Neural cell (in vitro differentiated cells): ENCODE measurements around the gene ALDH5A1. TPM values are rescaled to one million over a fixed set of nuclear protein-coding genes. Genes with fewer than 3 reads are reported as not detected.

Experiments used
- H2AFZ ChIP-seq: fragments of 200-600, 300-800 bp; sonication (generic), shearing (Covaris generic); 2 replicates; pipeline ENCODE4 v1.6.0; 2014; ENCODE audit warnings: low read depth, mild to moderate bottlenecking, antibody characterized with exemption, low read length, moderate library complexity
- H3F3A ChIP-seq: fragments of 200-600 bp; shearing (Covaris generic); 2 replicates; pipeline ENCODE4 v1.6.1; 2016; ENCODE audit warnings: mild to moderate bottlenecking, moderate library complexity, mixed read lengths, antibody characterized with exemption, low read length; ENCODE audit not compliant: insufficient read depth, poor library complexity, severe bottlenecking
- H3K27ac ChIP-seq: fragments of 200-600, 300-800 bp; sonication (generic), shearing (Covaris generic); 2 replicates; pipeline ENCODE4 v1.5.1; 2014; ENCODE audit warnings: mild to moderate bottlenecking, low read length, moderate library complexity
- H3K27me3 ChIP-seq: fragments of 300-800, 200-600 bp; sonication (generic), shearing (Covaris generic); 2 replicates; pipeline ENCODE4 v1.6.0; 2014; ENCODE audit warnings: mild to moderate bottlenecking, low read depth, low read length, moderate library complexity; ENCODE audit not compliant: insufficient read depth
- H3K36me3 ChIP-seq: fragments of 300-800, 200-600 bp; sonication (generic), shearing (Covaris generic); 2 replicates; pipeline ENCODE4 v1.5.1; 2014; ENCODE audit warnings: mild to moderate bottlenecking, antibody characterized with exemption, low read length, moderate library complexity; ENCODE audit not compliant: insufficient read depth
- H3K4me2 ChIP-seq: fragments of 300-800, 200-600 bp; sonication (generic), shearing (Covaris generic); 2 replicates; pipeline ENCODE4 v1.6.0; 2014; ENCODE audit warnings: mild to moderate bottlenecking, low read length
- H3K4me3 ChIP-seq: fragments of 300-800, 200-600 bp; sonication (generic), shearing (Covaris generic); 2 replicates; pipeline ENCODE4 v1.5.1; 2014; ENCODE audit warnings: mild to moderate bottlenecking, low read length, moderate library complexity
- H3K79me2 ChIP-seq: fragments of 200-600 bp; shearing (Covaris generic); replicated peaks from 2 replicates; pipeline ENCODE4 v1.6.0; 2014; ENCODE audit warnings: mild to moderate bottlenecking, low read length, moderate library complexity; ENCODE audit not compliant: insufficient read depth
- H3K9ac ChIP-seq: fragments of 300-800, 200-600 bp; sonication (generic), shearing (Covaris generic); 2 replicates; pipeline ENCODE4 v1.6.1; 2016; ENCODE audit warnings: mild to moderate bottlenecking, low read length, mixed read lengths
- H3K9me2 ChIP-seq: fragments of 200-600 bp; shearing (Covaris generic); 2 replicates; pipeline ENCODE4 v1.6.1; 2016; ENCODE audit warnings: mild to moderate bottlenecking, low read length, mixed read lengths; ENCODE audit not compliant: insufficient read depth
- H3K9me3 ChIP-seq: fragments of 200-600, 300-800 bp; sonication (generic), shearing (Covaris generic); 2 replicates; pipeline ENCODE4 v1.6.1; 2016; ENCODE audit warnings: mild to moderate bottlenecking, mixed run types, low read length, moderate library complexity, mixed read lengths
- H4K20me1 ChIP-seq: fragments of 200-600 bp; shearing (Covaris generic); 2 replicates; pipeline ENCODE4 v1.6.1; 2016; ENCODE audit warnings: mild to moderate bottlenecking, mixed run types; ENCODE audit not compliant: insufficient read depth
- EP300 ChIP-seq: fragments of 450-650 bp; conservative IDR thresholded peaks from 2 replicates; pipeline ENCODE4 v1.6.1; 2014; ENCODE audit warnings: antibody characterized with exemption, mild to moderate bottlenecking, moderate library complexity; ENCODE audit not compliant: poor library complexity, severe bottlenecking
- EZH2 ChIP-seq: fragments of 200-600, 300-800 bp; shearing (Covaris generic), sonication (generic); IDR thresholded peaks from 2 replicates; pipeline ENCODE4 v1.6.1; 2014; ENCODE audit warnings: antibody characterized with exemption, low read length, borderline replicate concordance, mild to moderate bottlenecking; ENCODE audit not compliant: insufficient read depth, poor library complexity, severe bottlenecking
- MXI1 ChIP-seq: fragments of 450-650 bp; conservative IDR thresholded peaks from 2 replicates; pipeline ENCODE4 v1.6.1; 2014; ENCODE audit warnings: antibody characterized with exemption, mild to moderate bottlenecking; ENCODE audit not compliant: poor library complexity, severe bottlenecking
- POLR2AphosphoS5 ChIP-seq: IDR thresholded peaks from 2 replicates; pipeline ENCODE4 v1.6.1; 2012
- RAD21 ChIP-seq: fragments of 450-650 bp; conservative IDR thresholded peaks from 2 replicates; pipeline ENCODE4 v1.6.1; 2014; ENCODE audit warnings: antibody characterized with exemption, mild to moderate bottlenecking, moderate library complexity
- SMC3 ChIP-seq: fragments of 450-650 bp; conservative IDR thresholded peaks from 2 replicates; pipeline ENCODE4 v1.6.1; 2014; ENCODE audit warnings: antibody characterized with exemption, mild to moderate bottlenecking, moderate library complexity; ENCODE audit not compliant: poor library complexity
- TAF1 ChIP-seq: IDR thresholded peaks from 2 replicates; pipeline ENCODE4 v1.6.1; 2012; ENCODE audit warnings: low read depth
- polyA plus RNA-seq: library from polyadenylated mRNA; depleted of rRNA; stranded (reverse); fragments of >200 nt; gene quantifications from 2 replicates; pipeline ENCODE4 v1.2.3, GENCODE V29; 2014
- TF ChIP-seq, protein P1 (sequence below): IDR thresholded peaks from 2 replicates; pipeline ENCODE4 v1.6.1; 2012; ENCODE audit warnings: borderline replicate concordance
- TF ChIP-seq, protein P2 (sequence below): fragments of 450-650 bp; IDR thresholded peaks from 2 replicates; pipeline ENCODE4 v1.5.1; 2014; ENCODE audit warnings: antibody characterized with exemption, mild to moderate bottlenecking, moderate library complexity; ENCODE audit not compliant: poor library complexity, severe bottlenecking

The ALDH5A1 gene
- polyA plus RNA-seq, 1 donor from 2014 or later, result 36.3 TPM

DNA sequence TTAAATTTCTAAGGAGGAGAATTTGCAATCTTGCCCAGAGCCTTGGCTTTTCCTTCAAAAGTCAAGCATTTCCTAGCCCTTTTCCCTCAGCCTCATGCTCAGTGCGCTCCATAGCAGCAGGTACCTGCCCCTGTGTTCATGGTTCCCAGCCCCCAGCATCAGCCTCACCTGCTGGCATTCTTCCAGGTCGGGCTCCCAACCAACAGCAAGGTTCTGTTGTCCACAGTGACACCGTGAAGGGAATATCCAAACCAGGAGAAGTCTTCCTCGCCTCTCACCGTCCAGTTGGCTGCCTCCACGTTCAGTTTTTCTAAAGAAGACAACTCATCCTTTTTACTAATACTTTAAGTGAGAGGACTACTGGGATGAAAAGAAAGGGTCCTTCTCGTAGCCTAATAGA is 48.1 kb upstream of the ALDH5A1 start:
- TF ChIP-seq, protein P1, sequence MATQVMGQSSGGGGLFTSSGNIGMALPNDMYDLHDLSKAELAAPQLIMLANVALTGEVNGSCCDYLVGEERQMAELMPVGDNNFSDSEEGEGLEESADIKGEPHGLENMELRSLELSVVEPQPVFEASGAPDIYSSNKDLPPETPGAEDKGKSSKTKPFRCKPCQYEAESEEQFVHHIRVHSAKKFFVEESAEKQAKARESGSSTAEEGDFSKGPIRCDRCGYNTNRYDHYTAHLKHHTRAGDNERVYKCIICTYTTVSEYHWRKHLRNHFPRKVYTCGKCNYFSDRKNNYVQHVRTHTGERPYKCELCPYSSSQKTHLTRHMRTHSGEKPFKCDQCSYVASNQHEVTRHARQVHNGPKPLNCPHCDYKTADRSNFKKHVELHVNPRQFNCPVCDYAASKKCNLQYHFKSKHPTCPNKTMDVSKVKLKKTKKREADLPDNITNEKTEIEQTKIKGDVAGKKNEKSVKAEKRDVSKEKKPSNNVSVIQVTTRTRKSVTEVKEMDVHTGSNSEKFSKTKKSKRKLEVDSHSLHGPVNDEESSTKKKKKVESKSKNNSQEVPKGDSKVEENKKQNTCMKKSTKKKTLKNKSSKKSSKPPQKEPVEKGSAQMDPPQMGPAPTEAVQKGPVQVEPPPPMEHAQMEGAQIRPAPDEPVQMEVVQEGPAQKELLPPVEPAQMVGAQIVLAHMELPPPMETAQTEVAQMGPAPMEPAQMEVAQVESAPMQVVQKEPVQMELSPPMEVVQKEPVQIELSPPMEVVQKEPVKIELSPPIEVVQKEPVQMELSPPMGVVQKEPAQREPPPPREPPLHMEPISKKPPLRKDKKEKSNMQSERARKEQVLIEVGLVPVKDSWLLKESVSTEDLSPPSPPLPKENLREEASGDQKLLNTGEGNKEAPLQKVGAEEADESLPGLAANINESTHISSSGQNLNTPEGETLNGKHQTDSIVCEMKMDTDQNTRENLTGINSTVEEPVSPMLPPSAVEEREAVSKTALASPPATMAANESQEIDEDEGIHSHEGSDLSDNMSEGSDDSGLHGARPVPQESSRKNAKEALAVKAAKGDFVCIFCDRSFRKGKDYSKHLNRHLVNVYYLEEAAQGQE, result no peak
- no peak for TF ChIP-seq EZH2
- no peak for TF ChIP-seq POLR2AphosphoS5
- no peak for TF ChIP-seq SMC3
- TF ChIP-seq MXI1, result no peak
- TF ChIP-seq TAF1, result no peak
- H3K27ac ChIP-seq, result no peak overlapping the region

DNA sequence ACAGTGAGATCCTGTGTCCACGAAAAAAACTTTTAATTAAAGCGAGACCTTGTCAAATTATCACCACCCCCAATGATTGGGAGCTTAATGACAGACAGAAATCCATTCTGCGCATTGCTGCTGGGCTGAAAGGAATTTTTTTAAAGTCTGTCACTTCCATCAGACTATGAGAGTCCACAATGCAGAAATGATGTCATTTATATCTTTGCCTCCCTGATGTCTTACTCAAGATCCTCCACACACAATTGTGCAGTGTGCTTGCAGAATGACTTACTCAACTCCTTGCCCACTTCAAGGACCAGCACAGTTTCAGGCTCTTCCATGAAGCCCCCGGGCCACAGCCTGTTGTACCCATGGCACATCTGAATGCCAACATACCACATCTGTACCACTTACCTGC is 46.4 kb upstream of the ALDH5A1 start:
- Histone ChIP-seq H3K27ac (no peak overlapping the region), H3K4me2 (no peak overlapping the region), H2AFZ (no peak overlapping the region), H3K4me3 (no peak overlapping the region), H3K9me3 (no peaks in the 10 kb centered on the region), H3K27me3 (no peaks in the 10 kb centered on the region), H3F3A (no peaks in the 10 kb centered on the region), H3K9ac (no peak overlapping the region), H4K20me1 (no peaks in the 10 kb centered on the region), H3K79me2 (no peaks in the 10 kb centered on the region), H3K9me2 (no peaks in the 10 kb centered on the region), H3K36me3 (no peaks in the 10 kb centered on the region)
- TF ChIP-seq TAF1 (no peak), EZH2 (no peak), EP300 (no peak), SMC3 (no peak), MXI1 (no peak), POLR2AphosphoS5 (no peak), RAD21 (no peak)
- TF ChIP-seq, protein P2, sequence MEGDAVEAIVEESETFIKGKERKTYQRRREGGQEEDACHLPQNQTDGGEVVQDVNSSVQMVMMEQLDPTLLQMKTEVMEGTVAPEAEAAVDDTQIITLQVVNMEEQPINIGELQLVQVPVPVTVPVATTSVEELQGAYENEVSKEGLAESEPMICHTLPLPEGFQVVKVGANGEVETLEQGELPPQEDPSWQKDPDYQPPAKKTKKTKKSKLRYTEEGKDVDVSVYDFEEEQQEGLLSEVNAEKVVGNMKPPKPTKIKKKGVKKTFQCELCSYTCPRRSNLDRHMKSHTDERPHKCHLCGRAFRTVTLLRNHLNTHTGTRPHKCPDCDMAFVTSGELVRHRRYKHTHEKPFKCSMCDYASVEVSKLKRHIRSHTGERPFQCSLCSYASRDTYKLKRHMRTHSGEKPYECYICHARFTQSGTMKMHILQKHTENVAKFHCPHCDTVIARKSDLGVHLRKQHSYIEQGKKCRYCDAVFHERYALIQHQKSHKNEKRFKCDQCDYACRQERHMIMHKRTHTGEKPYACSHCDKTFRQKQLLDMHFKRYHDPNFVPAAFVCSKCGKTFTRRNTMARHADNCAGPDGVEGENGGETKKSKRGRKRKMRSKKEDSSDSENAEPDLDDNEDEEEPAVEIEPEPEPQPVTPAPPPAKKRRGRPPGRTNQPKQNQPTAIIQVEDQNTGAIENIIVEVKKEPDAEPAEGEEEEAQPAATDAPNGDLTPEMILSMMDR, result no peak
- TF ChIP-seq, protein P1, result no peak

More for the DNA sequence above, 48.1 kb upstream of the ALDH5A1 start:
- Histone ChIP-seq H3K4me3 (no peak overlapping the region), H3K36me3 (no peaks in the 10 kb centered on the region), H3K27me3 (no peaks in the 10 kb centered on the region), H3K9ac (no peak overlapping the region), H3K79me2 (no peaks in the 10 kb centered on the region), H3K9me3 (no peaks in the 10 kb centered on the region), H4K20me1 (no peaks in the 10 kb centered on the region), H3K9me2 (no peaks in the 10 kb centered on the region), H3K4me2 (no peak overlapping the region), H2AFZ (no peak overlapping the region), H3F3A (no peaks in the 10 kb centered on the region)
